A549 (cell line): Measurements from ENCODE around the gene RFX6. TPM values are rescaled to one million over a fixed set of nuclear protein-coding genes. Genes with fewer than 3 reads are reported as not detected.

Experiments used
- ATAC-seq, 2 experiments: fragments of 200-7000 bp in 1 of 2; fragments of >200 bp in 1 of 2; cut with Nextera tagmentation in 1 of 2; cut with Tn5 transposase in 1 of 2; 3 replicates each; pipeline versions ENCODE4 v1.8.0 to v1.9.1; 2018 to 2020; ENCODE audit warnings: mild to moderate bottlenecking in 1 of 2, moderate library complexity in 1 of 2
- CTCF ChIA-PET: fragments of 300-600 bp; sonication (Branson Sonifier 250); formaldehyde crosslinking; extraction: SDS; loops from one replicate; lab custom pipeline; 2021; ENCODE audit warnings: antibody characterized with exemption, inconsistent platforms; lab: Yijun Ruan, JAX
- POLR2A ChIA-PET: fragments of 350-600 bp; formaldehyde crosslinking; extraction: SDS; loops from one replicate; lab custom pipeline; 2021; ENCODE audit warnings: antibody characterized with exemption, inconsistent platforms; lab: Yijun Ruan, JAX
- DNase-seq, 2 experiments: peaks; one replicate each; pipeline versions ENCODE4 v3.0.0 to v3.0.0-alpha.2; 2011 to 2016; ENCODE audit warnings: low read depth in 1 of 2, low spot score in 1 of 2
- FAIRE-seq: peaks from 2 replicates; lab custom pipeline; 2011; peaks lifted over from hg19 to GRCh38; lab: Jason Lieb, UNC
- H3K27ac ChIP-seq, 2 experiments: fragments of >200 bp; sonication (Bioruptor Twin); formaldehyde crosslinking; 3 replicates each; pipeline ENCODE4 v1.5.1; 2016 to 2017
- H3K4me1 ChIP-seq: fragments of >200 bp; sonication (Bioruptor Twin); formaldehyde crosslinking; 3 replicates; pipeline ENCODE4 v1.6.1; 2016
- H3K4me2 ChIP-seq: fragments of >200 bp; sonication (Bioruptor Twin); formaldehyde crosslinking; 3 replicates; pipeline ENCODE4 v1.6.1; 2016
- H3K4me3 ChIP-seq: fragments of >200 bp; sonication (Bioruptor Twin); formaldehyde crosslinking; 3 replicates; pipeline ENCODE4 v1.5.1; 2016
- H3K9me3 ChIP-seq: fragments of >200 bp; sonication (Bioruptor Twin); formaldehyde crosslinking; 3 replicates; pipeline ENCODE4 v1.6.1; 2016
- ATOH8 ChIP-seq: fragments of 250-450 bp; sonication (Bioruptor Pico); IDR thresholded peaks from 2 replicates; pipeline ENCODE4 v1.5.0; 2020; ENCODE audit warnings: low read depth, mild to moderate bottlenecking, moderate library complexity
- BCL3 ChIP-seq: fragments of >200 bp; sonication (Bioruptor Twin); formaldehyde crosslinking; IDR thresholded peaks from 3 replicates; pipeline ENCODE4 v1.6.1; 2016
- CEBPB ChIP-seq, 2 experiments: fragments of >200 bp in 1 of 2; sonication (Bioruptor Twin) in 1 of 2; formaldehyde crosslinking in 1 of 2; IDR thresholded peaks; 2 replicates each; pipeline ENCODE4 v1.6.1; 2012 to 2016
- CHD2 ChIP-seq: fragments of 150-350 bp; IDR thresholded peaks from 2 replicates; pipeline ENCODE4 v1.6.1; 2014; ENCODE audit warnings: low read length; ENCODE audit not compliant: partially characterized antibody
- ELK1 ChIP-seq: fragments of 150-350 bp; IDR thresholded peaks from 2 replicates; pipeline ENCODE4 v1.6.1; 2014; ENCODE audit warnings: low read depth, mild to moderate bottlenecking, low read length
- EP300 ChIP-seq, 2 experiments: fragments of >200 bp; sonication (Bioruptor Twin); formaldehyde crosslinking; IDR thresholded peaks; 2 replicates in 1 of 2; 3 replicates in 1 of 2; pipeline ENCODE4 v1.6.1; 2016 to 2017
- FOSB ChIP-seq: fragments of 250-450 bp; sonication (Bioruptor Pico); IDR thresholded peaks from 2 replicates; pipeline ENCODE4 v1.5.0; 2020; ENCODE audit warnings: mild to moderate bottlenecking, moderate library complexity
- FOSL2 ChIP-seq, 2 experiments: fragments of 450-650 bp in 1 of 2; fragments of >200 bp in 1 of 2; sonication (Bioruptor Twin) in 1 of 2; formaldehyde crosslinking; IDR thresholded peaks; 2 replicates each; pipeline versions ENCODE4 v1.5.0 to v1.6.1; 2016 to 2020; ENCODE audit warnings: mild to moderate bottlenecking in 1 of 2, moderate library complexity in 1 of 2
- GATA3 ChIP-seq: IDR thresholded peaks from 2 replicates; pipeline ENCODE4 v1.6.1; 2012; ENCODE audit warnings: borderline replicate concordance
- HES2 ChIP-seq: fragments of >200 bp; sonication (Bioruptor Twin); formaldehyde crosslinking; IDR thresholded peaks from 2 replicates; pipeline ENCODE4 v1.6.1; 2016
- KDM5A ChIP-seq: fragments of 200-600 bp; sonication (generic); IDR thresholded peaks from 2 replicates; pipeline ENCODE4 v1.6.1; 2016; ENCODE audit warnings: antibody characterized with exemption, mild to moderate bottlenecking
- MAFK ChIP-seq: fragments of 450-650 bp; IDR thresholded peaks from 2 replicates; pipeline ENCODE4 v1.6.1; 2014; ENCODE audit not compliant: partially characterized antibody
- MAZ ChIP-seq: fragments of 150-350 bp; IDR thresholded peaks from 2 replicates; pipeline ENCODE4 v1.6.1; 2014; ENCODE audit warnings: antibody characterized with exemption, low read depth, low read length, borderline replicate concordance
- MYC ChIP-seq: IDR thresholded peaks from 2 replicates; pipeline ENCODE4 v1.6.1; 2012; ENCODE audit warnings: mild to moderate bottlenecking, inconsistent platforms, low read length, improper control_type of control experiment, borderline replicate concordance
- PHF8 ChIP-seq: fragments of 200-600 bp; sonication (generic); IDR thresholded peaks from 2 replicates; pipeline ENCODE4 v1.6.1; 2016; ENCODE audit warnings: low read depth, mild to moderate bottlenecking, antibody characterized with exemption, moderate library complexity, borderline replicate concordance
- POLR2A ChIP-seq: IDR thresholded peaks from 2 replicates; pipeline ENCODE4 v1.6.1; 2012; ENCODE audit warnings: mild to moderate bottlenecking, low read length
- RAD21 ChIP-seq, 2 experiments: fragments of >200 bp in 1 of 2; sonication (Bioruptor Twin) in 1 of 2; formaldehyde crosslinking in 1 of 2; IDR thresholded peaks in 1 of 2; conservative IDR thresholded peaks in 1 of 2; 2 replicates in 1 of 2; 3 replicates in 1 of 2; pipeline ENCODE4 v1.6.1; 2012 to 2018; ENCODE audit warnings: inconsistent platforms in 1 of 2
- USF2 ChIP-seq: fragments of 450-650 bp; IDR thresholded peaks from 2 replicates; pipeline ENCODE4 v1.6.1; 2014; ENCODE audit warnings: antibody characterized with exemption
- WGBS: methylation state at CpG from one replicate; pipeline ENCODE4 v1.1.6; 2017; ENCODE audit errors: missing lambda C conversion rate; 5-methylcytosine and 5-hydroxymethylcytosine counted together
- polyA plus RNA-seq, 4 experiments: library from polyadenylated mRNA; depleted of rRNA in 3 of 4; stranded (reverse); fragments of >200 nt; fragmentation: RNase III in 1 of 4; extraction: RNeasy Plus Mini Kit Qiagen cat#74134 plus additional on column Dnase treatment in 1 of 4; gene quantifications; 2 replicates in 3 of 4; 3 replicates in 1 of 4; pipeline ENCODE4 v1.2.3, GENCODE V29; 2011 to 2017

Gene RFX6
- polyA plus RNA-seq, 2 of the 4 experiments (the other 2 are of a cell fraction): not detected

GRCh38 chr6:116945809-116946208 lies 68.8 kb downstream of the RFX6 start:
- ChIA-PET POLR2A (no interaction called here), CTCF (no interaction called here)
- H3K9me3 ChIP-seq: no peaks in the 10 kb centered on the region
- H3K27ac ChIP-seq: no peak overlapping the region
- TF ChIP-seq EP300 (IDR thresholded peaks at IDR 0.05) (no peak), FOSB (CRISPR knock-in tag) (no peak), GATA3 (no peak)
- FAIRE-seq (no peak), ATAC-seq (no peak), DNase-seq (no peak)
- no peaks in the 10 kb centered on the region for H3K4me1 ChIP-seq
- no peak overlapping the region for H3K4me2 ChIP-seq
- WGBS: 66% methylated on average over 5 of the region's 5 CpGs
- no peak overlapping the region for H3K4me3 ChIP-seq

GRCh38 chr6:116948533-116949304 lies 71.7 kb downstream of the RFX6 start:
- H3K4me2 ChIP-seq: no peak overlapping the region
- ATAC-seq (no peak), DNase-seq (no peak), FAIRE-seq (no peak)
- no peak overlapping the region for H3K4me3 ChIP-seq
- WGBS: 0% methylated on average over 1 of the region's 1 CpG
- no peaks in the 10 kb centered on the region for H3K9me3 ChIP-seq
- CTCF ChIA-PET: no interaction called here
- POLR2A ChIA-PET: no interaction called here
- TF ChIP-seq PHF8 (no peak), BCL3 (no peak)
- no peaks in the 10 kb centered on the region for H3K4me1 ChIP-seq
- no peak overlapping the region for H3K27ac ChIP-seq

GRCh38 chr6:116949964-116950363 lies 72.9 kb downstream of the RFX6 start:
- H3K4me3 ChIP-seq: no peak overlapping the region
- TF ChIP-seq CHD2 (no peak), KDM5A (no peak), ATOH8 (CRISPR knock-in tag) (no peak), POLR2A (no peak), RAD21 (conservative IDR thresholded peaks at IDR 0.05 in 1 of 2, IDR thresholded peaks at IDR 0.05 in 1 of 2) (no peak), USF2 (no peak), HES2 (no peak), ELK1 (no peak), BCL3 (no peak), CEBPB (IDR thresholded peaks at IDR 0.05) (no peak), MAFK (no peak), MYC (no peak), MAZ (no peak), FOSL2 (IDR thresholded peaks at IDR 0.05) (no peak), FOSL2 (CRISPR knock-in tag; IDR thresholded peaks at IDR 0.05) (no peak)
- H3K4me2 ChIP-seq: no peak overlapping the region
- ATAC-seq: no peak
- 11% methylated on average over 2 of the region's 2 CpGs for WGBS
- H3K27ac ChIP-seq: no peak overlapping the region
- H3K9me3 ChIP-seq: no peaks in the 10 kb centered on the region
- FAIRE-seq: no peak
- ChIA-PET CTCF (interaction anchor here (1.2 kb wide), 1 partner anchor 18 kb away, joined by 3 read pairs; no protein-coding TSS in a partner anchor), POLR2A (no interaction called here)
- H3K4me1 ChIP-seq: no peaks in the 10 kb centered on the region
- DNase-seq: no peak
